GM19328 (cell line): ENCODE data around the gene VSIG2.
A peak's percentile ranks its signal among the peaks of the same experiment; 100 is the strongest.

Experiments
- ATAC-seq: cut with Tn5 transposase; IDR thresholded peaks from one replicate; pipeline ENCODE4 v1.9.1; 2021; ENCODE audit warnings: mild to moderate bottlenecking, moderate library complexity; ENCODE audit not compliant: unreplicated experiment

Gene VSIG2

DNA sequence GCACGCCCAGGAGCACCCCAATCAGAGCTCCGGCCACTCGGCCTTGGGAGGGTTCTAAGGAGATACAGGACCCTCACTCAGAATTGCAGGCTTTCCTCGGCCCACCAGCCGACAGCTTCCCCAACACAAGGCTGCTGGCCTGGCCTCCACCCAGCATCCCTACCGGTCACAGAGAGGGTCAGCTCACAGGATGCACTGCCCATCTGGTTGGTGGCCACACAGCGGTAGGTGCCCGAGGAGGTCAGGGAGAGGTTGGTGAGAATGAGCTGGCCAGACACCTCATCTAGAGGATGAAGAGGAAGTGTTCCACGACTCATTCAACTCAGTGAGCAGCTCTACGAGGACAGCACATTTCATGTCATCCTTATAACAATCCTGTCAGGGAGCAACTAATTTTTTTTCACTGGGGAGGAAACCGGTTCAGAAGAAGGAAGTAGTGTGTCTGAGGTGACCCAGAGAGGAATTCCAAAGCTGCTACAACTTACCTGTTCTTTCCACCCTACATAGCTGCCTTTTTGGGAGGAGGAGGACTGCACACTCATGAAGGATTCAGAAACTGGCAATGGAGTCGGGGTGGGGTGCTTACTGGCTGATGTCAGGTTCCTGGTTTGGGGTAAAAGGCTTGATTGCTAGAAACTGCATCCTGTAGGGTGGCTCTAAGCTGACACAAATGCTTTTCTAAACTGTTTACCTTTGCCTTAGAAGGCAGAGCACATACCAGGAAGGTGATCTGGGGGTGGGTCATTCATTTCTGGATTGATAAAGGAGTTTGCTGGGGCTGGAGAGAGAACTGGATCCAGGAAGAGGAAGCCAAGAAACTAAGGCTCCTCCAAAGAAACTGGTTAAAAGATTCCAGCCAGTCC lies 3.3 kb downstream of the VSIG2 start:
- no peak for ATAC-seq

DNA sequence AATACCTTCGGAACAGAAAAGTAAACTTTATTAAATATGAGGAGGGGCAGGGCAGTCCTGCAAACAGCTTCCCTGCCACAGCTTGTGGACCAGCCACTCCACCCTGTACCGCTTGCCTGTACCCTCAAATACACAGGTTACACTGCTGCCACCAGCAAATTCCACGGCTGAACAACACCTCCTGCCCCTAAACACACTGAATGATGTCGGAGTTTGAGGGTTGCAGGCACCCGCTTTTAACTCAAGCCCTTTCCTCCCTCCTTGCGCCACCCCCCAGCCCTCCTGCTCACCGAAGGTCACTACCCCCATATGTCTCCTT lies 4.0 kb downstream of the VSIG2 start:
- ATAC-seq: no peak

DNA sequence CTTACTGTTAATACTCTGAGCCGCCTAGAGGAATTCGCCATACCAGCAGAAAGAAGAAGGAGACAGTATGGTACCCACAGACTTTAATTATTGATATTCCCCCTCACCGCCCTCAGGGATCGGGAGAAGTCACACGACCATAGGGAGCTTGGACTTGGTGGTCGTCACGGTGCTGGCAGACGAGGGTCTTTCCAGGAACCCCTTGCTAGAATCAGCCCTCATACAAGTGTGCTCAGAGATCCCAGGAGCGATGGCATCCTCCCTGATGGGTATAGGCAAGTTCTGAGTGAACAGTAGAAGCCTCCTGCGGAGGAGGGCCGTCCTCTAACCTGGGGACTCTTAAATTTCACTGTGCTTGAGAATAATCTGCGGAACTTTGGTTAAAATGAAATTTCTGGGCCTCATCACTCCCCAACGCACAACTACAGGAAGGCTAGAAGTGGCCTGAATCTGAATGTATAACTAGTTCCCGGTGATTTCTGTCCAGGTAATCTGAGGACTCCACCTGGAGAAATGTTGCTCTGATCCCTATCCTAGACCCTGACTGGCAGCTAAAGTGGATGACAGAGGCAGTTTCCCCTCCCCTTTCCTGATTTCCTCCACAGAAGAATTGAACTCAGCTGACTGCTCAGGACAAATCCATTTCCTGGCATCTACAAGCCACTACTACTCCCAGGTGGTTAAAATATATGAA lies 4.5 kb downstream of the VSIG2 start:
- ATAC-seq: no peak

DNA sequence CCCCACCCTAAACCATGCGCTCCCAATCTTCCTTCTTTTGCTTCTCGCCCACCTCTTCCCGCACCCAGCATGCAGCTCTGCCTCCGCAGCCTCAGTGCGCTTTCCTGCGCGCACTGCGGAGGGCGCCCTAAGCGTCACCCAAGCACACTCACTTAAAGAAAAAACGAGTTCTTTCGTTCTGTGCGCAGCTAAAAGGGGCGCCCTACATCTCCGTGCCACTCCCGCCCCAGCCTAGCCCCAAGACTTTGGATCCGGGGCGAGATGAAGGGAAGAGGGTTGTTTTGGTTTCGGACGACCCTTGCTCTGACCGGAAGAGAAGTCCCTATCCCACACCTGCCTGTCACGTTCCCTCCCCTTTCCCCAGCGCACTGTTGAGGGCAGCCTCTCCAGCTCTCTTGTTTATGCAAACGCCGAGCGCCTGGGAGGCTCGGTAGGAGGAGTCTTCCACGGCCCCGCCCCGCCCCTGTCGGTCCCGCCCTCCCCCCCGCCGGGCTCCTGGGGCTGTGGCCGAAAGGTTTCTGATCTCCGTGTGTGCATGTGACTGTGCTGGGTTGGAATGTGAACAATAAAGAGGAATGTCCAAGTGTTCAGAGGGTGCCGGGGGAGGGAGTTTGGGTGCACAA lies 5.3 kb downstream of the VSIG2 start:
- ATAC-seq: peak; percentile 92

DNA sequence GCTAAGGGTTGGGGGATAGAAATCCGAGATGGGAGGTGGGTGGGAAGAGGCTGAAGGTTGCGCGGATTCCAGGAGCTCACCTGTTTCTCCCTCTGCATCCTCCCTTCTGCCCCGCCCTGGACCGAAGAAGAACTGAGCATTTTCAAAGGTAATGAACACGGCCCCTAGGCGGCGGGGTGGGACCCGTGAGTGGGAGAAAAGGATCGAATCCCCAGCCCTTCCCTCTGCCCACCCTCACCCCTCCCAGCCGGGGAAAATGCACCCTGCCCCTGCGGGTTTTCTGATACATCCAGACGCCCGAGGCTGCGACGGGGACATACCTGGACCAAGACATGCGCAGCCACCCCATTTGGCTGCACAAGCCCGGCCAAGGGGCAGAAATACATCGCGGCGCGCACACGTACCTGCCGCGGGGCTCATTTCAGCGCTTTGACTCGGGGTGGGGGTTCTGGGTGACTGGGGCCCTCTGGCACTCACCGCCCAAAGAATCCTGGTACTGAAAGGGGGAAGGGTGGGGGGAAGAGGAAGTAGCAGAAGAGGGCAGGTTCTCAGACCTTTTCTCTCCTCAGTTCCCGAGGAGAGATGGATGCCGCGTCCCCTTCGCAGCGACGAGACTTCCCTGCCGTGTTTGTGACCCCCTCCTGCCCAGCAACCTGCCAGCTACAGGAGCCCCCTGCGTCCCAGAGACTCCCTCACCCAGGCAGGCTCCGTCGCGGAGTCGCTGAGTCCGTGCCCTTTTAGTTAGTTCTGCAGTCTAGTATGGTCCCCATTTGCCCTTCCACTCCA lies 6.0 kb downstream of the VSIG2 start:
- ATAC-seq: no peak

DNA sequence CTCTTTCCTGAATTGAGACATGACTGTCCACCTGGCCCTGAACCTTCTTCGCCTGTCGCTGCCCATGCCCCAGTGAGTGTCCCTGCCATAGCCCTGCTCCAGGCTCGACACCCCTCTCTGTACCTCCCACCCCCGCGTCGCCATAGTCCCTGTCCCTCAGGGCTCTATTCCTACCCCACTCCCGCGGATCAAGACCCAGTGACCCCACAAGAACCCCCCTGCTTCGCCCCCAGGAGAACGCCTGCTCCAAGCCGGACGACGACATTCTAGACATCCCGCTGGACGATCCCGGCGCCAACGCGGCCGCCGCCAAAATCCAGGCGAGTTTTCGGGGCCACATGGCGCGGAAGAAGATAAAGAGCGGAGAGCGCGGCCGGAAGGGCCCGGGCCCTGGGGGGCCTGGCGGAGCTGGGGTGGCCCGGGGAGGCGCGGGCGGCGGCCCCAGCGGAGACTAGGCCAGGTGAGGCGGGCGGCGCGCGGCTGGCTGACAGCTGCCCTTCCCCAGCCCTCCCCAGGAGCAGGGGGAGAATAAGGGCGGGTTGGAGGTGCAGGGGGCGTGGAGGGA lies 6.7 kb downstream of the VSIG2 start:
- no peak for ATAC-seq

DNA sequence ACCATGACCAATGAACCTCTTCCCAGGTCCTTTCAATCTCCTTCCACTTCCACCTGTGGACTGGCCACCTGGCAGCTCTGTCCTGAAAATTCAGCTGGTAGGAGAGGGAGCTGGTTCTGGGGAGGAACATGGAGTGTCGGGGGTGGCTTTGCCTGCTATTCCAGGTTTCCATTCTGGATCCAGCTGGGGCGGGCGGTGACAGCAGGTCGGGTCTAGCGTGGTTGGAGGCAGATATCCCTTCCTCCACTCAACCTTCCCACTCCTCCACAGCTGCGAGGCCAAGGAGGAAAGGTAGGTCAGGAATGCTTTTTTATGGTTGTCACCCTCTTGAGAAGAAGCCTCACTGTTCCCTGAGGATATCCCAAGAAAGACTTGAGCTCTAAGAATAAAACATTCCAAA lies 9.0 kb downstream of the VSIG2 start:
- no peak for ATAC-seq

DNA sequence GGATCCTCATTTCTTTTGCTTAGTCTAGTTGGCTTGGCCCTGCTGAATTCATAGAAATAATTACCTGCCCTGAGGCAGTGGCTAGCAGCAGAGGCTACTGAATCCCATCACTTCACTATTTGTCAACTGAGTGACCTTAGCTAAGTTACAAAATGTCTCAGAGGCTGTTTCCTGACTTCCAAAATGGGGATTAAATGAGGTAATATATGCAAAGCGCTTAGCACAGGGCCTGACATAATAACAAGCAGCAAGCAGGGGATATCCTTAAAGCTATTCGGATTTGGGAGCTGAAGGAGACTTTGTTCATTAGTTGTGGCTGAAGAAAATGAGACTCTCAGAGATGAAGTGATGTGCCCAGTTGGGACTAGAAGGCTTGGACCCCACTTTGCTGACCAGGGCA lies 9.5 kb downstream of the VSIG2 start:
- ATAC-seq: no peak

DNA sequence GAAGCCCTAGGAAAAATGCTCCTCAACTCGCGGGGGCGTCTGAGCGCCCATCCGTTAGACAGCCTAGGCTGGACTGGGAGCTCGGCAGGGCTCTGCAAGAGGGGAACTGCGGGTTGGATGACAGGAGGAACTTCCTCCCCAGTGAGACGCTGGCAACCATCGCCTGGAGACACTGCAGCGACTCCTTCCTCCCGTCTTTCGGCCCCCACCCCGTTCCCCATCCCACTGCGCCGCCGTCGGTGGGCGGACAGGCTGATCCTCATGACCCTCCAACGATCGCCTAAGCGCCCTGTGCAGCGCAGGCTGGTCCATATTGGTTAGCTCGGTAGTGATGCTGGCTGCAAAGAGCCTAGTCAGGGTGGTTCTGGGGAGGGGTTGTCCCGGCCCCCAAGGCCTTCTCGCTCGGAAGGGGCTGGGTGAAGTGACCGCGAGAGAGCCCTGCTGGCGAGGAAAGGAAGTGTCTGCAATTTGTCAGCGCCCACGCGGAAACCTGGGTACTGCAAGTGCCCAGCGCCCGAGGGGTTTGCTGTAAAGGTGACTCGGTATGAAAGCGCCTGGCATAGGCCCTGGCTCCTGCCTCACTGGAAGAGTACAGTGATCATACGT lies 11.7 kb downstream of the VSIG2 start:
- ATAC-seq: no peak

DNA sequence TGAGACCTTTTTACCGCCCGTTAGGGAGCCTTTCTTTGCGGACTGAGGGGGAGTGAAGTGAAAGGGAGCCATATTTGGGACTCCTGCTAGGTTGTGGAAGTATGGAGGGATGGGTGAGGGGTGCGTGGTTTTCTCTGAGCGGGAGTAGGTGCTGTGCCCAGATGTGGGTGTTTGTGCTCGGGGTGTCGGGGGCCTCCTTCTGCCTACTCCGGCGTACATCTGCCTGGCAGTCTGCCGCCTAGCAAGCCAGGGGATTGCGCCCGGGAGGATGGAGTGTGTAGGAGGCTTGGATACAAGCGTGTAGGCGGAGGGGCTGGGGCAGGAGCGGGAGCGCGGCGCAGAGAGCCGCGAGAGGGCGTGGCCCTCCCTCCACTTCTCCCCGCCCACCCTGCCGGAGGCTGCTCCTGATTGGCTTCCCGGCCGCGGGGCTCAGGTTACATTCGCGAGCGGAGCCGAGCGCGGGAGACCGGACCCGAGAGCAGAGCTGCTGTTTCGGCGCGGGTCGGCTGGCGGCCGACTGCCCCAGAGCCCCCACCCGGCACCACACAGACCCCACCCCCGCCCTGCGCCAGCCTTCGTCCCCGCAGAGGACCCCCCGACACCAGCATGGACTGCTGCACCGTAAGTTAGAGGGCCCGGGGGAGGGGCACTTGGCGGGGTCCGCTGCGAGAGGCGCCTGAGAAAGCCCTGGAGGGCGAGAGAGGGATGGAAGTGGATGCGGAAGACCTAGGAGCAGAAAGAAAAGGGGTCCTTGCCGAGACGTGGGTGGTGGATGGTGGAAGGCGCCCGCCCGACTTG lies 12.4 kb downstream of the VSIG2 start, which contains the start of gene NRGN:
Gene NRGN (plus strand): TSS at position 464 of the 798 bp plus-strand sequence. CDS start 143 bp downstream, at position 607.
- peak; percentile 97 for ATAC-seq

DNA sequence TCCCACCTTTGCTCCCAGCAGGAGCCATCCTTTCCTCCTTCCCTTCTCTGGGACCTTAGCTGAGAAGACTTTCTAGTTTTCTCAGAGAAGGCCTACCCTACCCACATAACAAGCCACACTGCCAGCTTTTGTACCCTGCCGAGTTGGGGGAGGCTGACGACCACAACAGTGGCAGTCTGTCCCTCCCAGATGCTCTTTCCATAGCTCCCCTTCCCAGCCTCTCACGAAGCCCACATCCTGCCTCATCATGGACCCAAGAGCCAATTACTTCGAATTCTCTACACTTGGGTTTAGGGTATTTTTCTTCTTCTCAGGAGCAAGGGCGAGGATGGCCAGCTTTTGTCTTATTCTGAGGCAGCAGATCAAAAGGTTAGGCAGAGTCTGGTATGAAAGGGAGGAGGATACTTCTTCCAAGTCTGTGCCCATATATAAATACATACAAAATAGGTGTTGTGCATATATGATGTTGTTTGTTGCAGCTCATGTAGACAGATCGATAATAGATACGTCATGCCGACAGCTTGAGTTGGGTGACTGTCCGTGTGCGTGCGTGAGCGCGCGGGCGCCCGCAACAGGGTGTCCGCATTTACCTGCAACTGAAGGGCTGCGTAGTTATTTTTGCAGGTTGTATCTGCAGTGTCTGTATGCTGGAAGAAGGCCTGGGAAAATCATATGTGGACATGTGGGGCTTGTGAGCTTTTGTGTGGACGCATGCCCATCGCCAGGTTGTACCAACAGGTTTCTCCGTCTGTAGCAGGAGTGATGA lies 13.2 kb downstream of the VSIG2 start:
- ATAC-seq: no peak

DNA sequence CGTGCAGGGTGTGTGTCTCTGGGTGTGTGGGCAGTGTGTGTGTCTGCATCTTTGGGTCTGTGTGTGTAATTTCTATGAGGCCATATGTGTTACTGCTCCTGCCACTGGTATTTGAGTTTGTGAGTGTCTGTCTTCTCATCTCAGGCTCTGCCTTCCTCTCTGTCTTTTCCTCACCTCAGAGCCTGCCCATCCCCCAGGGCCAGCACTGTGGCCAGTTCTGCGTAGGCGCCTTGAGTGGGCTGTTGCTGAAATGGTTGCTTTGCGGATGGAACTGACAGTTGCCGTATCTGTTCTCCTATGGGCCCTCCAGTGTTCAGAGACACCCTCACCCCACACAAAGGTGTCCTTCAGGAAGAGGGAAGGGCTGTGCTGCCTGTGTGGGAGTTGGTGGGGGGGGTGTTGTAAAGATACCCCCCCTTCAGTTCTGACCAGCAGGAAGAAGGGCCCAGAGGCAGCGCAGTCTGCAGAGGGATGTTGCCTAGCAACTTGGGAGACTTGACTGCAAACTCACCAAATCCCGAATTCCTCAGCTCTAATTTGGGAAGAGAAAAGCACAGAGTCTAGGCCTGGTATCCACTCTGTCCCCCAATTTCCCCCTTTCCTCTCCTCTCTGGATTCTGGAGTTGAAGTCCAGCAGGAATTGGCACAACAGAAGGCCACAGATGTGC lies 14.3 kb downstream of the VSIG2 start:
- no peak for ATAC-seq

DNA sequence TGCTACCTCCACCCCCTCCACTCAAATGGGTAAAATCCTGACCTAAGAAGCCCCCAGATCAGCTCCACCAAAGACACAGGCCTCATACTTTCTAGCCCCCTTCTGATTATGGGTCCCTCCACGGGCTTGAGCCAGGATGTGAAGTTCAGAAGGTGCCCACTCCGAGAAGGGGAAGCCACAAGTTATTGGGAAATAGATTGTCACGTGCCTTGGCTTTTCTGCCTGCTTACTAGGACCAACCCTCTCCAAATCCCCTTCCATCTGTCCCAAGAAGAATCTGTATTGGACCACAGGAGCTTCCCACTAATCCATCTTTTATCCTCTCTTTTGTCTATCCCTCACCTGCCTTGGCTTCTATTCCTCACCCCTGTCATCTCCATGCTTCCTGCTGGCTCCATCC lies 15.3 kb downstream of the VSIG2 start:
- ATAC-seq: no peak

DNA sequence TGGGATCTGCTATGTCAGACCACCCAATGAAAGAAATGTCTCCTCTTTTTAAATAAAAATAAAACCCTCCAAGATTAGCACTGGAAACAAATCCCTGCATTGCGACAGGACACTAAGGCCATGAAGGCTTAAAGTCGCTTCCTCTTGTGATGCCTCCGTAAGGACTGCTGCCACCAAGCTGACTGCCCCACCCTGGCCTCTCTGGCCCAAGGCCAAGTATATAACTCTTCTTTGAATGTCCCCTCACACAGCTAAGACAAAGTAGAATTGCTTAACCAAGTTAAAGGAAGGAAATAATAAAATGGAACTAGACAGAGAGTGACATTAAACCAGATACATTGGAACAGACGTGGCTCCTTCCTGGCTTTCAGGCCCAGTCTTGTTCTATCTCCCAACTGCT lies 19.8 kb downstream of the VSIG2 start:
- no peak for ATAC-seq

DNA sequence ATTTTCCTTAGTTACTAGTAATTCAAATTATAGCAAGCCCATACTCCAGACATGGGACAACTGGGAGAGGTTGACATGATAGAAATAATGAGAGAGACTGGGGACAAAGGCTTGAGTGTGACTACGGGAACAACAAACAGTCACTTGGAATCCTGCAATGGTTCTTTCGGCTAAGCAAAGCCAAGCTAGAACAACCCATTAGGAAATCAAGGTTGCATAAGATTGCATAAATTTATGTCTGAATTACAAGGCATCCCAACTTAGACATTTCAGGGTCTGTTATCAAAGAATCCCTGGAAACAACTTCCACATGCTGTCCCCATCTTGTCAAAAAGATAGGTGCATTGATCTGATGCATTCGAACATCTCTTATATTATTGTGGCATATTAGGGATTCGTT lies 22.5 kb downstream of the VSIG2 start:
- no peak for ATAC-seq

DNA sequence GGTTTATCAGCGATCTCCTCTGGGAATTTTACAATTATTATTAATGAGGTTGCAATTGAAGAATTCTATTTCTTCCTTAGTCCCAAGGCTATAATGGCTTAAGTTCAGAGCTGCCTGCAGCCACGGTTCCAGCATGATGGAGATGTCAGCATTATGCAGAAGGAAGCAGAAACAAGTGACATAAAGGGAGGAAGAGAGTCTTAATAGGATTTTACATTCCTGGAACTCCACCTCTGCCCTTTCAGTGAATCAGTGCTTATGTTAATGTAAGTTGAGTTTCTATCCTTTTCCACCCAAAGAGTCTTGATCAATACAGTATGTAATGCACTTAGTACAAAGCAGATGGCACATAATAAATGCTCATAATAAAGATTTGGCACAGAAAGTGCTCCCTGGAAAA lies 23.9 kb downstream of the VSIG2 start:
- ATAC-seq: no peak

DNA sequence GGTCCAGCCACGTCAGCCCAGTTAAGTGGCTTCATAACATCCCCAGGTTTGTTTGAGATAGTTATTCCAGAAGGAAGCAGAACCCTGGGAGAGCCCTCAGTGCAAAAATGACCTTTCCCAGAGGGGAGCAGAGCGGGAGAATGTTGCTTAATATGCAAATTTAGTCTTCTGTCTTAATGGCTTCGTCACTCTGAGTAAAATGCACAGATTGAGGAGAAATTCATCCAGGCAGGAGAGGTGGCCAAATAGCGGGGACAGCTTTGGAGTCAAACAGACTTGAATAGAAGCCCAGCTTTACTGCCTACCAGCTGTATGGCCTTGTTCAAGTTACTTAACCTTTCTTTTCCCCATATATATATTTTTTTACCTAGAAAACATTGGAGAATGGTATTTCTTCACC lies 24.6 kb downstream of the VSIG2 start:
- ATAC-seq: no peak

DNA sequence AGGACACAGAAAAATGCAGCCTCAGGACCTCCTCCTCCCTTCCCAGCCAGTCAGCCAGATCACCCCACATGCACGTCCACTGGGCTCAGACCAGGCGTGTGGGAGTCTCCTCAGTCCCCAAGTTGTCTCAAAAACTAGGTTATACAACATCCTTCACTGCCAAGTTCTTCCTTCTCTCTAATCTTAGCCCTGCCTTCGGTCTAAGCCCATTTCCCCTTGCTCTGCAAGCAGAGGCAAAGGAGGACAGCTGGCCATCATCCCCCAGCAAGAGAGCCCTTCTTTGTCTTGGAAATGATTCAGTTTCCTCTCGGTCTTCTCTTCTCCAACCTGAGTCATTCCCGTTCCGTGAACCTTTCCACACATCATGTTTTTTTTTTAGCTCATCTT lies 26.3 kb downstream of the VSIG2 start:
- no peak for ATAC-seq
